PC-9 (cell line): ENCODE measurements around the gene MEIS2. TPM values are rescaled to one million over a fixed set of nuclear protein-coding genes. Genes with fewer than 3 reads are reported as not detected.

Experiments
- BruUV-seq: library from RNA; stranded (reverse); fragments of 400-500 nt; replicated peaks from 2 replicates; lab custom pipeline; 2021; lab: Mats Ljungman, UMichigan
- CTCF ChIA-PET: fragments of 300-600 bp; sonication (Branson Sonifier 250); formaldehyde crosslinking; loops from one replicate; lab custom pipeline; 2022; ENCODE audit warnings: antibody characterized with exemption; lab: Charles Lee
- POLR2A ChIA-PET: fragments of 300-600 bp; sonication (Branson Sonifier 250); formaldehyde crosslinking; loops from one replicate; lab custom pipeline; 2022; ENCODE audit warnings: antibody characterized with exemption; ENCODE audit not compliant: unreplicated experiment; lab: Charles Lee
- DNase-seq, 2 experiments: peaks; one replicate each; pipeline versions ENCODE4 v3.0.0 to v3.0.0-alpha.2; 2015 to 2022; ENCODE audit warnings: mixed read lengths in 1 of 2
- H2AFZ ChIP-seq: fragments of 200-600 bp; sonication (generic); 2 replicates; pipeline ENCODE4 v1.8.1; 2017; ENCODE audit warnings: antibody characterized with exemption
- H3F3A ChIP-seq: fragments of 200-600 bp; sonication (generic); 2 replicates; pipeline ENCODE4 v1.8.1; 2017; ENCODE audit warnings: antibody characterized with exemption, mild to moderate bottlenecking, low read depth; ENCODE audit not compliant: insufficient read depth
- H3K27ac ChIP-seq: fragments of 200-600 bp; sonication (generic); 2 replicates; pipeline ENCODE4 v1.6.1; 2016; ENCODE audit warnings: mixed run types
- H3K27me3 ChIP-seq: fragments of 200-600 bp; sonication (generic); 2 replicates; pipeline ENCODE4 v1.6.1; 2016; ENCODE audit warnings: low read depth, mixed run types; ENCODE audit not compliant: insufficient read depth
- H3K36me3 ChIP-seq: fragments of 200-600 bp; sonication (generic); 2 replicates; pipeline ENCODE4 v1.6.1; 2016; ENCODE audit warnings: low read depth, mixed run types
- H3K4me1 ChIP-seq: fragments of 200-600 bp; sonication (generic); replicated peaks from 2 replicates; pipeline ENCODE4 v1.6.1; 2016; ENCODE audit warnings: mixed run types; ENCODE audit not compliant: insufficient read depth
- H3K4me2 ChIP-seq: fragments of 200-600 bp; sonication (generic); 2 replicates; pipeline ENCODE4 v1.6.1; 2017; ENCODE audit warnings: mixed run types
- H3K4me3 ChIP-seq: fragments of 200-600 bp; sonication (generic); 2 replicates; pipeline ENCODE4 v1.6.1; 2016; ENCODE audit warnings: mixed run types
- H3K79me2 ChIP-seq: fragments of 200-600 bp; sonication (generic); 2 replicates; pipeline ENCODE4 v1.6.1; 2017; ENCODE audit warnings: low read depth, mixed run types
- H3K9me2 ChIP-seq: fragments of 200-600 bp; sonication (generic); 2 replicates; pipeline ENCODE4 v1.8.1; 2017; ENCODE audit warnings: mild to moderate bottlenecking; ENCODE audit not compliant: insufficient read depth
- H3K9me3 ChIP-seq: fragments of 200-600 bp; sonication (generic); 2 replicates; pipeline ENCODE4 v1.8.1; 2016; ENCODE audit warnings: low read depth; ENCODE audit not compliant: insufficient read depth
- H4K20me1 ChIP-seq: fragments of 200-600 bp; sonication (generic); 2 replicates; pipeline ENCODE4 v1.8.1; 2017; ENCODE audit not compliant: insufficient read depth
- EZH2 ChIP-seq: fragments of 200-600 bp; sonication (generic); IDR thresholded peaks from 2 replicates; pipeline ENCODE4 v1.8.0; 2017; ENCODE audit warnings: antibody characterized with exemption, low read depth
- intact Hi-C: fragments of 100-400 bp; cut with micrococcal nuclease; formaldehyde crosslinking; loops from one replicate; pipeline ENCODE4 v1.10.0; 2022; ENCODE audit not compliant: unreplicated experiment
- total RNA-seq: library from RNA; stranded (reverse); gene quantifications from 2 replicates; pipeline ENCODE4 v1.2.3, GENCODE V29; 2021
- TF ChIP-seq, protein P1 (sequence below): fragments of 200-600 bp; sonication (generic); conservative IDR thresholded peaks from 2 replicates; pipeline ENCODE4 v1.6.1; 2017; ENCODE audit warnings: mixed run types, antibody characterized with exemption, mild to moderate bottlenecking, moderate library complexity

Gene MEIS2
- total RNA-seq, 1 experiment from 2014 or later, result 29.1 TPM

DNA sequence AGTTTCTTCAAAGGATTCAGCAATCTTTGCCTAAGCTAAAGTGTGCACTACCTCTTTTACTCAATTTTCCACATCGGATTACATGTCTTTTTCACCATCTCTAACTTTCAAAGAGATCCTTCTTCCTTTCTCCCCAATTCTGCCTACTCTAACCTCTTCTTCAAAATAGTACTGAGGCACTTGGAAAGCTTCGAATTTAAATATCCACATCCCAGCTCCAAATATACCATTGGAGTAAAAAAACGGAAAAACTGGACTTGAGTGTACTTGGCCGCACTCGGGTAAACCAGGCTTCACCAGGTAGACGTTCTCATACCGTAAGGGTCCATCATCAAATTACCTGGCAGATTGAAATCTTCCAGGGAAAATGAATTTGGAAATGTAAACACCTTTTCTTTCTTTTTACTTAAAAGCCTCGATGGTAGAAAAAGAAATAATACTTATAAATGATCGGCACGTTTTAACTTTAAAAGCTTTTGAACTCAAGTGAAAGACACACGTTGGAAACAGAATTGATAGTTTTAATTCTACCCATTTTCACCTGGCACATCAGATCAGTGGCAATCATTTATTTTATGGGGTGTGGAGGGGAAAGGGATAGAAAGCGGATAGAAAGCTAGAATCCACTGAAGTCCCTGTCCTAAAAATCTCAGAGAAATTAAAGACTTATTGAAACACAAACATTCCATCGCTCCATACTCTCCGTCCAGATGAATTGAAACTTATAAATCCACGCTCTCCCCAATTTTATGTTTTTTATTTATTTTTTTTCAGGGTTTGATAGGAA is 8.2 kb upstream of the MEIS2 start:
- no peaks in the 10 kb centered on the region for H4K20me1 ChIP-seq
- no peaks in the 10 kb centered on the region for H3K36me3 ChIP-seq
- ChIA-PET POLR2A (no interaction called here), CTCF (no interaction called here)
- no peak overlapping the region for H2AFZ ChIP-seq
- intact Hi-C loops, result loop anchor here (10.0 kb wide), 1 partner anchor 734 kb away; no protein-coding TSS in a partner anchor
- no peaks in the 10 kb centered on the region for H3K9me3 ChIP-seq
- H3K4me1 ChIP-seq, result no peaks in the 10 kb centered on the region
- H3K4me2 ChIP-seq, result no peak overlapping the region
- TF ChIP-seq EZH2, result no peak
- H3K4me3 ChIP-seq, result no peak overlapping the region
- no peak overlapping the region for H3K27ac ChIP-seq
- no peaks in the 10 kb centered on the region for H3F3A ChIP-seq
- no peak for DNase-seq
- no peaks in the 10 kb centered on the region for H3K27me3 ChIP-seq
- H3K79me2 ChIP-seq, result peaks cover 5% of the 10 kb centered on the region
- no peaks in the 10 kb centered on the region for H3K9me2 ChIP-seq
- no TSS peak for BruUV-seq

DNA sequence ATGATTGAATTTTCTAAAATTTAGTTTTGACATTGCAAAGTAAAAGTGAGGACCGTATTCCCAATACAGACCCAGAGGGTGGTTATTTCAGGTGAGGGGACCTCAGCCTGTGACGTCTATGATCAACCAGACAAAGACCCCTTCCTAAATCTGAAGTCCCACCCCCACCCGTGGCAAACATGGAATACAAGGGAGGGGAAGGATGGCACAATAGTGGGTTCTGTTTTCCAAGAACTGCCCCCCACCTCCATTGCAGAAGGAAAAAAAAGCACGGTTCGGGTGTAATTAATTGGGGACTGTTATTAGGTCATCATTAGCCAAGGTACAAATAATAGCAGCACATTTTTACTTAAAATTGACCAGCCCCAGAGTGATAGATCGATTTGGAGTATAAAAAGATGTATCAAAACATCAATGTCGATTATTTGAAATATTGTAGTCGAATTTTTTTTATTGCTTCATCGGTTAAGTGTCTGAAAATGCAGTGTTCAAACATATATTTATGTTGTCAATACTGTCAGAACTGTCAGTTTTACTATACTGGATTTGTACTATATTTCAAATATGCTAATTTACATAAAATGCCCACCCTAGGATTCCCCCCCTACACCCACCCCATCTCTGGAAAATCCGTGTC is 7.5 kb upstream of the MEIS2 start:
- TF ChIP-seq EZH2, result no peak
- TF ChIP-seq, protein P1, sequence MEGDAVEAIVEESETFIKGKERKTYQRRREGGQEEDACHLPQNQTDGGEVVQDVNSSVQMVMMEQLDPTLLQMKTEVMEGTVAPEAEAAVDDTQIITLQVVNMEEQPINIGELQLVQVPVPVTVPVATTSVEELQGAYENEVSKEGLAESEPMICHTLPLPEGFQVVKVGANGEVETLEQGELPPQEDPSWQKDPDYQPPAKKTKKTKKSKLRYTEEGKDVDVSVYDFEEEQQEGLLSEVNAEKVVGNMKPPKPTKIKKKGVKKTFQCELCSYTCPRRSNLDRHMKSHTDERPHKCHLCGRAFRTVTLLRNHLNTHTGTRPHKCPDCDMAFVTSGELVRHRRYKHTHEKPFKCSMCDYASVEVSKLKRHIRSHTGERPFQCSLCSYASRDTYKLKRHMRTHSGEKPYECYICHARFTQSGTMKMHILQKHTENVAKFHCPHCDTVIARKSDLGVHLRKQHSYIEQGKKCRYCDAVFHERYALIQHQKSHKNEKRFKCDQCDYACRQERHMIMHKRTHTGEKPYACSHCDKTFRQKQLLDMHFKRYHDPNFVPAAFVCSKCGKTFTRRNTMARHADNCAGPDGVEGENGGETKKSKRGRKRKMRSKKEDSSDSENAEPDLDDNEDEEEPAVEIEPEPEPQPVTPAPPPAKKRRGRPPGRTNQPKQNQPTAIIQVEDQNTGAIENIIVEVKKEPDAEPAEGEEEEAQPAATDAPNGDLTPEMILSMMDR, result no peak
- ChIA-PET CTCF (no interaction called here), POLR2A (no interaction called here)

GRCh38 chr15:37107071-37107743 is 6.9 kb upstream of the MEIS2 start:
- intact Hi-C loops, result loop anchor here (10.0 kb wide), 1 partner anchor 732 kb away; no protein-coding TSS in a partner anchor

More for the DNA sequence above, 7.5 kb upstream of the MEIS2 start:
- no peaks in the 10 kb centered on the region for H3K27me3 ChIP-seq
- no peaks in the 10 kb centered on the region for H3F3A ChIP-seq
- H4K20me1 ChIP-seq, result no peaks in the 10 kb centered on the region
- intact Hi-C loops, result loop anchor here (10.0 kb wide), 1 partner anchor 733 kb away; no protein-coding TSS in a partner anchor
- no peaks in the 10 kb centered on the region for H3K9me2 ChIP-seq
- H2AFZ ChIP-seq, result no peak overlapping the region
- no peaks in the 10 kb centered on the region for H3K36me3 ChIP-seq
- no peak overlapping the region for H3K4me2 ChIP-seq
- H3K4me3 ChIP-seq, result no peak overlapping the region
- H3K4me1 ChIP-seq, result peaks cover 5% of the 10 kb centered on the region; the same call in 1 of the 2 replicates
- no TSS peak for BruUV-seq
- DNase-seq, result no peak
- H3K27ac ChIP-seq, result no peak overlapping the region
- H3K79me2 ChIP-seq, result peaks cover 6% of the 10 kb centered on the region
- H3K9me3 ChIP-seq, result no peaks in the 10 kb centered on the region

More at GRCh38 chr15:37107071-37107743, 6.9 kb upstream of the MEIS2 start:
- Histone ChIP-seq H4K20me1 (no peaks in the 10 kb centered on the region), H3F3A (no peaks in the 10 kb centered on the region), H3K27me3 (no peaks in the 10 kb centered on the region), H2AFZ (no peak overlapping the region), H3K9me3 (no peaks in the 10 kb centered on the region), H3K27ac (no peak overlapping the region), H3K4me1 (peaks cover 9% of the 10 kb centered on the region; the same call in 1 of the 2 replicates), H3K4me3 (no peak overlapping the region), H3K9me2 (no peaks in the 10 kb centered on the region), H3K4me2 (no peak overlapping the region), H3K36me3 (no peaks in the 10 kb centered on the region), H3K79me2 (peaks cover 6% of the 10 kb centered on the region)
- TF ChIP-seq, protein P1, result no peak
- no peak for TF ChIP-seq EZH2
- no peak for DNase-seq
- ChIA-PET POLR2A (no interaction called here), CTCF (no interaction called here)
- BruUV-seq, result no TSS peak
